SK-N-SH (cell line): ENCODE measurements around the gene KRTAP2-3. TPM values are rescaled to one million over a fixed set of nuclear protein-coding genes. Genes with fewer than 3 reads are reported as not detected.

Experiments used
- CTCF ChIA-PET: fragments of 300-600, 350-600 bp; formaldehyde crosslinking; extraction: SDS; loops from one replicate; lab custom pipeline; 2021; lab: Yijun Ruan, JAX
- POLR2A ChIA-PET: fragments of 350-600 bp; sonication (Branson Sonifier 250); formaldehyde crosslinking; extraction: SDS; loops from one replicate; lab custom pipeline; 2020; ENCODE audit warnings: antibody characterized with exemption, inconsistent platforms; lab: Yijun Ruan, JAX
- DNase-seq: peaks from one replicate; pipeline ENCODE4 v3.0.0; 2012
- H2AFZ ChIP-seq: fragments of 200-600 bp; sonication (generic); 2 replicates; pipeline ENCODE4 v1.8.1; 2016; ENCODE audit warnings: antibody characterized with exemption, mild to moderate bottlenecking, low read depth
- H3F3A ChIP-seq: fragments of 200-600 bp; sonication (generic); replicated peaks from 2 replicates; pipeline ENCODE3; 2016; ENCODE audit warnings: antibody characterized with exemption, mild to moderate bottlenecking; ENCODE audit not compliant: insufficient read depth
- H3K27ac ChIP-seq, 2 experiments: fragments of 200-500 bp in 1 of 2; fragments of 200-600 bp in 1 of 2; sonication (Bioruptor generic) in 1 of 2; sonication (generic), shearing (Covaris generic) in 1 of 2; 2 replicates each; pipeline versions ENCODE4 v1.5.1 to v1.6.1; 2014 to 2016; ENCODE audit warnings: low read depth in 2 of 2, inconsistent platforms in 1 of 2, low read length in 1 of 2, mild to moderate bottlenecking in 1 of 2, mixed read lengths in 1 of 2
- H3K27me3 ChIP-seq: fragments of 200-600 bp; sonication (generic), shearing (Covaris generic); 2 replicates; pipeline ENCODE4 v1.6.1; 2016; ENCODE audit warnings: mixed run types; ENCODE audit not compliant: insufficient read depth
- H3K36me3 ChIP-seq, 2 experiments: fragments of 200-500 bp in 1 of 2; fragments of 200-600 bp in 1 of 2; sonication (Bioruptor generic) in 1 of 2; sonication (generic) in 1 of 2; replicated peaks in 1 of 2; 2 replicates each; pipeline versions ENCODE3 to v1.5.1; 2014 to 2016; ENCODE audit warnings: low read length in 1 of 2, mild to moderate bottlenecking in 1 of 2; ENCODE audit not compliant: insufficient read depth in 2 of 2, control insufficient read depth in 1 of 2
- H3K4me1 ChIP-seq, 2 experiments: fragments of 200-500 bp in 1 of 2; fragments of 200-600 bp in 1 of 2; sonication (Bioruptor generic) in 1 of 2; sonication (generic), shearing (Covaris generic) in 1 of 2; 2 replicates each; pipeline versions ENCODE4 v1.5.1 to v1.6.1; 2014 to 2016; ENCODE audit warnings: low read depth in 1 of 2, low read length in 1 of 2, mixed run types in 1 of 2; ENCODE audit not compliant: insufficient read depth in 2 of 2, control insufficient read depth in 1 of 2
- H3K4me2 ChIP-seq: fragments of 200-600 bp; sonication (generic), shearing (Covaris generic); 2 replicates; pipeline ENCODE4 v1.6.1; 2017; ENCODE audit warnings: mixed run types
- H3K4me3 ChIP-seq, 2 experiments: fragments of 200-500 bp in 1 of 2; fragments of 200-600 bp in 1 of 2; sonication (Bioruptor generic) in 1 of 2; sonication (generic), shearing (Covaris generic) in 1 of 2; 2 replicates each; pipeline versions ENCODE4 v1.5.1 to v1.8.1; 2014 to 2016; ENCODE audit warnings: low read depth in 2 of 2, inconsistent platforms in 1 of 2, low read length in 1 of 2, mild to moderate bottlenecking in 1 of 2, mixed read lengths in 1 of 2, moderate library complexity in 1 of 2
- H3K79me2 ChIP-seq: fragments of 200-600 bp; sonication (generic); 2 replicates; pipeline ENCODE4 v1.8.1; 2017; ENCODE audit warnings: mild to moderate bottlenecking; ENCODE audit not compliant: insufficient read depth
- H3K9ac ChIP-seq: fragments of 200-600 bp; sonication (generic); 2 replicates; pipeline ENCODE4 v1.6.1; 2017; ENCODE audit warnings: mixed run types
- H3K9me2 ChIP-seq: fragments of 200-600 bp; sonication (generic); 2 replicates; pipeline ENCODE4 v1.6.1; 2017; ENCODE audit warnings: mixed run types
- H3K9me3 ChIP-seq: fragments of 200-600 bp; sonication (generic); 2 replicates; pipeline ENCODE4 v1.6.1; 2017; ENCODE audit warnings: mixed run types, mild to moderate bottlenecking, moderate library complexity
- H4K20me1 ChIP-seq: fragments of 200-600 bp; sonication (generic); 2 replicates; pipeline ENCODE4 v1.6.1; 2017; ENCODE audit warnings: mild to moderate bottlenecking, mixed run types; ENCODE audit not compliant: insufficient read depth
- GATA2 ChIP-seq: sonication (generic); formaldehyde crosslinking; IDR thresholded peaks from 2 replicates; pipeline ENCODE4 v1.5.0; 2020; ENCODE audit warnings: mild to moderate bottlenecking, missing genetic modification reagents
- NRF1 ChIP-seq: IDR thresholded peaks from 2 replicates; pipeline ENCODE4 v1.6.1; 2012; ENCODE audit warnings: low read depth, mild to moderate bottlenecking, low read length
- TCF12 ChIP-seq: IDR thresholded peaks from 2 replicates; pipeline ENCODE4 v1.4.0; 2012
- WGBS: methylation state at CpG from one replicate; pipeline ENCODE4 v1.1.6; 2017; ENCODE audit warnings: low lambda C conversion rate; 5-methylcytosine and 5-hydroxymethylcytosine counted together
- polyA plus RNA-seq, 3 experiments: library from polyadenylated mRNA; depleted of rRNA; stranded (reverse); fragments of >200 nt; gene quantifications; 2 replicates each; pipeline ENCODE4 v1.2.3, GENCODE V29; 2012
- TF ChIP-seq, protein P1 (sequence below): IDR thresholded peaks from 2 replicates; pipeline ENCODE4 v1.4.0; 2012; ENCODE audit warnings: low read depth, borderline replicate concordance
- TF ChIP-seq, protein P2 (sequence below): fragments of 200-600 bp; sonication (generic); IDR thresholded peaks from 2 replicates; pipeline ENCODE4 v1.6.1; 2017; ENCODE audit warnings: antibody characterized with exemption, mild to moderate bottlenecking, moderate library complexity
- TF ChIP-seq, protein P3 (sequence below): fragments of 150-350 bp; IDR thresholded peaks from 2 replicates; pipeline ENCODE4 v1.6.1; 2016; ENCODE audit warnings: mild to moderate bottlenecking, low read depth, low read length
- TF ChIP-seq, protein P4 (sequence below): IDR thresholded peaks from 2 replicates; pipeline ENCODE4 v1.4.0; 2012; ENCODE audit warnings: low read depth, borderline replicate concordance
- TF ChIP-seq, protein P5 (sequence below): IDR thresholded peaks from 2 replicates; pipeline ENCODE4 v1.6.1; 2012; ENCODE audit warnings: mild to moderate bottlenecking, low read depth, low read length, moderate library complexity
- TF ChIP-seq, protein P6 (sequence below): fragments of 150-350 bp; IDR thresholded peaks from 2 replicates; pipeline ENCODE4 v1.6.1; 2017; ENCODE audit warnings: antibody characterized with exemption, low read length, low read depth, borderline replicate concordance

Gene KRTAP2-3
- polyA plus RNA-seq, 1 of the 3 experiments (the other 2 are of a cell fraction) = 0.39 TPM

DNA sequence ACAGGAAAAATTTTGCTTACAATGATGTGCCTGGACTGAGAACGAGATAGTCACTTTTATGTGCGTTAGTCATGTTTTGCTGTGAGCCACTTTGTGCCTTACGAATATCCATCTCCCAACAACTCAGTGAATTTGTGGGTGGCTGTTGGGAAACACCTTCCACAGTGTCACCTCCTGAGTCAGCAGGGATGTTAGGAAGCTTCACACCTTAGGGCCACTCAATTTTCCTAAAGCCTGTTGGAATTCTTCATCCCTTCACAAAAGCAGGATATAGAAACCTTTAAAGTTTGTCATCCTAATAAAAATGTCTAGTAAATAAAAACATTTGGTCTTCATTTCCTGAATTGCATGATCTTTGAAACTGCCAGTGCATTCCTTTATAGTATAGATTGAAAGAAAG, 46.7 kb downstream of the KRTAP2-3 start:
- no peaks in the 10 kb centered on the region for H3K36me3 ChIP-seq
- no peak for DNase-seq

DNA sequence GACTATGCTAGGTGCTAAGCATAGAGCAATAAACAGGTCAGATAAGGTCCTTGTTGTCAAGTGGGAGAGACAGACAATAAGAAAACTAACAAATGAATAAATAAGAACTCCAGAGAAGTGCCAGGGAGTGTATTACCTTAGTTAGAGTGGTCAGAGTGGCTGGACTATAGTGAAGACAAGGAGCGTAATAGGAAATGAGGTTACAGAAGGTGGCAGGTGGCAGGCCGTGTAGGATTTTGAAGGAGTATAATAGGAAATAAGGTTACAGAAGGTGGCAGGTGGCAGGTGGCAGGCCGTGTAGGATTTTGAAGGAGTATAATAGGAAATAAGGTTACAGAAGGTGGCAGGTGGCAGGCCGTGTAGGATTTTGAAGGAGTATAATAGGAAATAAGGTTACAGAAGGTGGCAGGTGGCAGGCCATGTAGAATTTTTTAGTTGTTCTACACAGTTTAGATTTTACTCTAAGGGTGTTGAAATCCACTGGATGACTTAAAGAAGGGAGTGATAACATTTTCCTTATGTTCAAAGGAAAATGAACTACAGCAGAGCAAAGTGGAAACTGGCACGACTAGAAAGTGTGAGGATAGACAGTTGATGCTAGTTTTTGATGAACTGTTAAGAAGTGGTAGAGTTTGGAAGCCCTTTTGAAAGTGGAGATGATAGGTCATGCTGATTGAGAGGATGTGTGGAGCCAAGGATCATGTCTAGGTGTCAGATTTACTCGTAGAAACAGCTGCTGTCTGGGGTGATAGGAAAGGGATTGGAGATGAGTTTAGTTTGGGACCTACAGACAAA, 47.4 kb downstream of the KRTAP2-3 start:
- POLR2A ChIA-PET = no interaction called here
- no peak overlapping the region for H3K4me3 ChIP-seq
- H2AFZ ChIP-seq = no peak overlapping the region
- CTCF ChIA-PET = no interaction called here
- H3K9me2 ChIP-seq = no peaks in the 10 kb centered on the region
- H3K4me1 ChIP-seq = no peaks in the 10 kb centered on the region
- no peak overlapping the region for H3K27ac ChIP-seq
- no peaks in the 10 kb centered on the region for H4K20me1 ChIP-seq
- H3K9me3 ChIP-seq = no peaks in the 10 kb centered on the region
- TF ChIP-seq, protein P1, sequence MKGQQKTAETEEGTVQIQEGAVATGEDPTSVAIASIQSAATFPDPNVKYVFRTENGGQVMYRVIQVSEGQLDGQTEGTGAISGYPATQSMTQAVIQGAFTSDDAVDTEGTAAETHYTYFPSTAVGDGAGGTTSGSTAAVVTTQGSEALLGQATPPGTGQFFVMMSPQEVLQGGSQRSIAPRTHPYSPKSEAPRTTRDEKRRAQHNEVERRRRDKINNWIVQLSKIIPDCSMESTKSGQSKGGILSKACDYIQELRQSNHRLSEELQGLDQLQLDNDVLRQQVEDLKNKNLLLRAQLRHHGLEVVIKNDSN = no peak
- no peak for TF ChIP-seq GATA2 (CRISPR knock-in tag)
- TF ChIP-seq, protein P2, sequence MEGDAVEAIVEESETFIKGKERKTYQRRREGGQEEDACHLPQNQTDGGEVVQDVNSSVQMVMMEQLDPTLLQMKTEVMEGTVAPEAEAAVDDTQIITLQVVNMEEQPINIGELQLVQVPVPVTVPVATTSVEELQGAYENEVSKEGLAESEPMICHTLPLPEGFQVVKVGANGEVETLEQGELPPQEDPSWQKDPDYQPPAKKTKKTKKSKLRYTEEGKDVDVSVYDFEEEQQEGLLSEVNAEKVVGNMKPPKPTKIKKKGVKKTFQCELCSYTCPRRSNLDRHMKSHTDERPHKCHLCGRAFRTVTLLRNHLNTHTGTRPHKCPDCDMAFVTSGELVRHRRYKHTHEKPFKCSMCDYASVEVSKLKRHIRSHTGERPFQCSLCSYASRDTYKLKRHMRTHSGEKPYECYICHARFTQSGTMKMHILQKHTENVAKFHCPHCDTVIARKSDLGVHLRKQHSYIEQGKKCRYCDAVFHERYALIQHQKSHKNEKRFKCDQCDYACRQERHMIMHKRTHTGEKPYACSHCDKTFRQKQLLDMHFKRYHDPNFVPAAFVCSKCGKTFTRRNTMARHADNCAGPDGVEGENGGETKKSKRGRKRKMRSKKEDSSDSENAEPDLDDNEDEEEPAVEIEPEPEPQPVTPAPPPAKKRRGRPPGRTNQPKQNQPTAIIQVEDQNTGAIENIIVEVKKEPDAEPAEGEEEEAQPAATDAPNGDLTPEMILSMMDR = no peak
- TF ChIP-seq, protein P3, sequence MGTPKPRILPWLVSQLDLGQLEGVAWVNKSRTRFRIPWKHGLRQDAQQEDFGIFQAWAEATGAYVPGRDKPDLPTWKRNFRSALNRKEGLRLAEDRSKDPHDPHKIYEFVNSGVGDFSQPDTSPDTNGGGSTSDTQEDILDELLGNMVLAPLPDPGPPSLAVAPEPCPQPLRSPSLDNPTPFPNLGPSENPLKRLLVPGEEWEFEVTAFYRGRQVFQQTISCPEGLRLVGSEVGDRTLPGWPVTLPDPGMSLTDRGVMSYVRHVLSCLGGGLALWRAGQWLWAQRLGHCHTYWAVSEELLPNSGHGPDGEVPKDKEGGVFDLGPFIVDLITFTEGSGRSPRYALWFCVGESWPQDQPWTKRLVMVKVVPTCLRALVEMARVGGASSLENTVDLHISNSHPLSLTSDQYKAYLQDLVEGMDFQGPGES = no peak
- TF ChIP-seq, protein P4, sequence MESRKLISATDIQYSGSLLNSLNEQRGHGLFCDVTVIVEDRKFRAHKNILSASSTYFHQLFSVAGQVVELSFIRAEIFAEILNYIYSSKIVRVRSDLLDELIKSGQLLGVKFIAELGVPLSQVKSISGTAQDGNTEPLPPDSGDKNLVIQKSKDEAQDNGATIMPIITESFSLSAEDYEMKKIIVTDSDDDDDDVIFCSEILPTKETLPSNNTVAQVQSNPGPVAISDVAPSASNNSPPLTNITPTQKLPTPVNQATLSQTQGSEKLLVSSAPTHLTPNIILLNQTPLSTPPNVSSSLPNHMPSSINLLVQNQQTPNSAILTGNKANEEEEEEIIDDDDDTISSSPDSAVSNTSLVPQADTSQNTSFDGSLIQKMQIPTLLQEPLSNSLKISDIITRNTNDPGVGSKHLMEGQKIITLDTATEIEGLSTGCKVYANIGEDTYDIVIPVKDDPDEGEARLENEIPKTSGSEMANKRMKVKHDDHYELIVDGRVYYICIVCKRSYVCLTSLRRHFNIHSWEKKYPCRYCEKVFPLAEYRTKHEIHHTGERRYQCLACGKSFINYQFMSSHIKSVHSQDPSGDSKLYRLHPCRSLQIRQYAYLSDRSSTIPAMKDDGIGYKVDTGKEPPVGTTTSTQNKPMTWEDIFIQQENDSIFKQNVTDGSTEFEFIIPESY = no peak
- TF ChIP-seq, protein P5, sequence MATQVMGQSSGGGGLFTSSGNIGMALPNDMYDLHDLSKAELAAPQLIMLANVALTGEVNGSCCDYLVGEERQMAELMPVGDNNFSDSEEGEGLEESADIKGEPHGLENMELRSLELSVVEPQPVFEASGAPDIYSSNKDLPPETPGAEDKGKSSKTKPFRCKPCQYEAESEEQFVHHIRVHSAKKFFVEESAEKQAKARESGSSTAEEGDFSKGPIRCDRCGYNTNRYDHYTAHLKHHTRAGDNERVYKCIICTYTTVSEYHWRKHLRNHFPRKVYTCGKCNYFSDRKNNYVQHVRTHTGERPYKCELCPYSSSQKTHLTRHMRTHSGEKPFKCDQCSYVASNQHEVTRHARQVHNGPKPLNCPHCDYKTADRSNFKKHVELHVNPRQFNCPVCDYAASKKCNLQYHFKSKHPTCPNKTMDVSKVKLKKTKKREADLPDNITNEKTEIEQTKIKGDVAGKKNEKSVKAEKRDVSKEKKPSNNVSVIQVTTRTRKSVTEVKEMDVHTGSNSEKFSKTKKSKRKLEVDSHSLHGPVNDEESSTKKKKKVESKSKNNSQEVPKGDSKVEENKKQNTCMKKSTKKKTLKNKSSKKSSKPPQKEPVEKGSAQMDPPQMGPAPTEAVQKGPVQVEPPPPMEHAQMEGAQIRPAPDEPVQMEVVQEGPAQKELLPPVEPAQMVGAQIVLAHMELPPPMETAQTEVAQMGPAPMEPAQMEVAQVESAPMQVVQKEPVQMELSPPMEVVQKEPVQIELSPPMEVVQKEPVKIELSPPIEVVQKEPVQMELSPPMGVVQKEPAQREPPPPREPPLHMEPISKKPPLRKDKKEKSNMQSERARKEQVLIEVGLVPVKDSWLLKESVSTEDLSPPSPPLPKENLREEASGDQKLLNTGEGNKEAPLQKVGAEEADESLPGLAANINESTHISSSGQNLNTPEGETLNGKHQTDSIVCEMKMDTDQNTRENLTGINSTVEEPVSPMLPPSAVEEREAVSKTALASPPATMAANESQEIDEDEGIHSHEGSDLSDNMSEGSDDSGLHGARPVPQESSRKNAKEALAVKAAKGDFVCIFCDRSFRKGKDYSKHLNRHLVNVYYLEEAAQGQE = no peak
- no peak overlapping the region for H3K9ac ChIP-seq
- 17% methylated on average over 6 of the region's 6 CpGs for WGBS
- no peak overlapping the region for H3K4me2 ChIP-seq
- H3K79me2 ChIP-seq = no peaks in the 10 kb centered on the region
- H3F3A ChIP-seq = no peaks in the 10 kb centered on the region
- no peaks in the 10 kb centered on the region for H3K36me3 ChIP-seq
- DNase-seq = no peak
- H3K27me3 ChIP-seq = peaks cover 41% of the 10 kb centered on the region; the same call in 1 of the 2 replicates

More for the DNA sequence above, 46.7 kb downstream of the KRTAP2-3 start:
- no peaks in the 10 kb centered on the region for H3K9me2 ChIP-seq
- H3F3A ChIP-seq = no peaks in the 10 kb centered on the region
- H4K20me1 ChIP-seq = no peaks in the 10 kb centered on the region
- no peak overlapping the region for H3K4me2 ChIP-seq
- H3K79me2 ChIP-seq = no peaks in the 10 kb centered on the region
- H3K4me1 ChIP-seq = no peaks in the 10 kb centered on the region
- no peaks in the 10 kb centered on the region for H3K9me3 ChIP-seq
- no peak for TF ChIP-seq NRF1
- TF ChIP-seq TCF12 = no peak
- TF ChIP-seq, protein P6, sequence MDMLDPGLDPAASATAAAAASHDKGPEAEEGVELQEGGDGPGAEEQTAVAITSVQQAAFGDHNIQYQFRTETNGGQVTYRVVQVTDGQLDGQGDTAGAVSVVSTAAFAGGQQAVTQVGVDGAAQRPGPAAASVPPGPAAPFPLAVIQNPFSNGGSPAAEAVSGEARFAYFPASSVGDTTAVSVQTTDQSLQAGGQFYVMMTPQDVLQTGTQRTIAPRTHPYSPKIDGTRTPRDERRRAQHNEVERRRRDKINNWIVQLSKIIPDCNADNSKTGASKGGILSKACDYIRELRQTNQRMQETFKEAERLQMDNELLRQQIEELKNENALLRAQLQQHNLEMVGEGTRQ = no peak
- WGBS = 25% methylated on average over 3 of the region's 3 CpGs
- H3K4me3 ChIP-seq = no peak overlapping the region
- POLR2A ChIA-PET = no interaction called here
- no peak overlapping the region for H2AFZ ChIP-seq
- H3K27me3 ChIP-seq = peaks cover 41% of the 10 kb centered on the region; the same call in 1 of the 2 replicates
- CTCF ChIA-PET = no interaction called here
- H3K27ac ChIP-seq = no peak overlapping the region
- no peak overlapping the region for H3K9ac ChIP-seq
